Measurements from ENCODE around the gene ARID5B.
"Not testable (repeated sequence)": the region's sequence is repeated elsewhere in the genome, so short reads cannot be mapped to it uniquely, and the experiment has no call there.

Gene ARID5B

GRCh38 chr10:61863981-61864380 is 37.5 kb upstream of the ARID5B start:
- H3K4me3 ChIP-seq (ENCODE audit: low read depth, low read length) = no peak overlapping the region
- DNase-seq (ENCODE audit: low read depth) = no peak
- in situ Hi-C loops (cut with HindIII; ENCODE audit: low sequenced_read_pairs) = no loop called here
- TF ChIP-seq CTCF (IDR thresholded peaks at IDR 0.05; ENCODE audit: low read depth, low read length, missing control alignments) = no peak

GRCh38 chr10:61866700-61867368 is 34.7 kb upstream of the ARID5B start:
- no peak for TF ChIP-seq CTCF (IDR thresholded peaks at IDR 0.05; ENCODE audit: low read depth, low read length, missing control alignments)
- no peak overlapping the region for H3K4me3 ChIP-seq (ENCODE audit: low read depth, low read length)
- in situ Hi-C loops (cut with HindIII; ENCODE audit: low sequenced_read_pairs) = no loop called here
- DNase-seq (ENCODE audit: low read depth) = no peak

- H3K4me3 ChIP-seq (ENCODE audit: low read depth, low read length); DNase-seq (ENCODE audit: low read depth); in situ Hi-C loops (cut with HindIII; ENCODE audit: low sequenced_read_pairs): not testable (repeated sequence)
These were observed 34.1 kb upstream of the ARID5B start for GRCh38 chr10:61867374-61867773.

GRCh38 chr10:61867817-61868216 is 33.7 kb upstream of the ARID5B start:
- DNase-seq (ENCODE audit: low read depth); in situ Hi-C loops (cut with HindIII; ENCODE audit: low sequenced_read_pairs); H3K4me3 ChIP-seq (ENCODE audit: low read depth, low read length): not testable (repeated sequence)

- H3K4me3 ChIP-seq (ENCODE audit: low read depth, low read length) = no peak overlapping the region
- in situ Hi-C loops (cut with HindIII; ENCODE audit: low sequenced_read_pairs) = no loop called here
These were observed 32.3 kb upstream of the ARID5B start for GRCh38 chr10:61869041-61869675.

GRCh38 chr10:61869774-61870525 is 31.5 kb upstream of the ARID5B start:
- H3K4me3 ChIP-seq (ENCODE audit: low read depth, low read length) = no peak overlapping the region
- in situ Hi-C loops (cut with HindIII; ENCODE audit: low sequenced_read_pairs) = no loop called here
- TF ChIP-seq CTCF (IDR thresholded peaks at IDR 0.05; ENCODE audit: low read depth, low read length, missing control alignments) = no peak
- peak; percentile 74 for DNase-seq (ENCODE audit: low read depth)

More at GRCh38 chr10:61869041-61869675, 32.3 kb upstream of the ARID5B start:
- no peak for TF ChIP-seq CTCF (IDR thresholded peaks at IDR 0.05; ENCODE audit: low read depth, low read length, missing control alignments)
- no peak for DNase-seq (ENCODE audit: low read depth)

GRCh38 chr10:61870526-61870895 is 31.0 kb upstream of the ARID5B start:
- in situ Hi-C loops (cut with HindIII; ENCODE audit: low sequenced_read_pairs) = no loop called here
- DNase-seq (ENCODE audit: low read depth) = no peak
- no peak overlapping the region for H3K4me3 ChIP-seq (ENCODE audit: low read depth, low read length)
- no peak for TF ChIP-seq CTCF (IDR thresholded peaks at IDR 0.05; ENCODE audit: low read depth, low read length, missing control alignments)

All from astrocyte of the cerebellum (primary cell).